Measurements from ENCODE around the gene MYO1H. TPM values are rescaled to one million over a fixed set of nuclear protein-coding genes. Genes with fewer than 3 reads are reported as not detected.

Gene MYO1H
- not detected in 2 replicates for total RNA-seq

DNA sequence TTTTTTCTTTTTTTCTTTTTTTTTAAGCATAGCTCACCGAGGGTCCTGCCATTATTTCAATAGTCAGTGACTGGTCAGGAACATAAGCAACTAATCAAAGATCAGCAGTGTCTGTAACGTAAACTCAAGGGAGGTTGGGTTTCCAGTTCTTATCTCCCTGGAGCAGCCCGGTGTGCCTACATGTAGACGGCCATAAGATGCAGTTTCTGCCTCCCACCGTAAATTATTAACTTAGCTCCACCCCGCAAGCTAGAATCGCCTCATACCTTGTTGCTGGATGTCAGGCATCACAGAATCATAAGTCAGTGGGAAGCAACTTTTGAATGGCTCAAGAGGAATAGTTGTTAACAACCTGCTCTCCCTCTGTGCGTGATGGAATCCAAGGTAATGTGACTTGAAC lies at the start of gene MYO1H:
TSS of gene MYO1H (plus strand) at position 312 of the 400 bp plus-strand sequence. CDS start at position 373, 61 bp downstream.

DNA sequence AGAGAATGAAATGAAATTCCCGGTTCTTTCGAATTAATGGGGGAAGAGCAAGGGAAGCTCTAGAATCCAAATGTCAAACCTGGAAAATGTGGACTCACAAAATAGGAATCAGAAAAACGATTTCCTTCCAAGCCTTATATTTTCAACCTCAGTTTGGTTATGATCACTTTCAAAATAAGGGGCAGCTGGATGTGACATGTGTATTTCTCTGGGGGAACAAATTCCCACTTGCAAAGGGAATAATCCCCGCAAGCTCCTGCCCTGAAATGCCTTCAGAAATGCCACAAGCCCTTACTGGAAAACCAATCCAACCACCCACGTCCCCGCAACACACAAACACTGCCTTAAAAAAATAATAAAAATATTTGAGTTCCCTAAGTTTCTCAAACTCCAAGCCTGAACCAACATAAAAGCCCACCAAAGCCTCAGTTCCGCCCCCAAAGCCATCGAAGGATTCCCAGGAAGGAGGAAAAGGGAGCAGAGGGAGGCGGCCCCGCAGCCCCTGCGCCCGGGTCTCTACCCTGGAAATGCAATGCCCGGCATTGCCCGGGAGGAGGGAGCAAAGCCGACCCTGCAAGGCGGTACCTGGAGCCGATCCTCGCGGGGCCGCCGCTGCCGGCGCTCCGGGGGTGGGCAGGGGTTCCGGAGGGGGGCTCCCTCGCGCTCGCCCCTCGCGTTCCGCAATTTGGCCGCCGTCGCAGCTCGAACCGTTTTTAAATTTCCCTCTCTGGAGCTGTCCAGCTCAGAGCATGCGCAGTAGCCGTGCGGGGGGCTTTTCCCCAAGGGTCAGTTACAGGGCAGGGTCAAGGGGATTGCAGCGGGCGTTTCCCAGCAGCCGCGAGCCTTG lies 38.9 kb upstream of the MYO1H start, which contains the start of gene FOXN4:
TSS of gene FOXN4 (minus strand) at position 751 of the 847 bp plus-strand sequence. CDS start 963 bp downstream, outside the sequence.

GRCh38 chr12:109477185-109477962 lies 129.7 kb downstream of the MYO1H start, which contains the start of the genes KCTD10 and UBE3B:
KCTD10 (minus strand) TSS chr12:109477300; CDS start chr12:109477262, 38 bp downstream.
UBE3B (plus strand) TSS chr12:109477634; CDS start chr12:109483552, 5,918 bp downstream.

Other genes starting within 250 kb of the MYO1H start
- 2.0 and 5.4 TPM in 2 replicates for gene ACACB, start 231.3 kb upstream of the MYO1H start, total RNA-seq
- not detected in 2 replicates for gene FOXN4, start 38.6 kb upstream of the MYO1H start, total RNA-seq
- 126 and 135 TPM in 2 replicates for gene KCTD10, start 129.4 kb downstream of the MYO1H start, total RNA-seq
- 49.7 and 50.9 TPM in 2 replicates for gene UBE3B, start 129.7 kb downstream of the MYO1H start, total RNA-seq
- gene MMAB, start 225.6 kb downstream of the MYO1H start, total RNA-seq, result 21.0 and 36.6 TPM in 2 replicates
- gene MVK, start 225.9 kb downstream of the MYO1H start, total RNA-seq, result 16.8 and 28.4 TPM in 2 replicates